Heart left ventricle (tissue), 13 donors: Measurements from ENCODE around the gene CACTIN.

Experiments
- POLR2A ChIP-seq, 2 donors: fragments of 450-650 bp; IDR thresholded peaks; one replicate each; pipeline ENCODE4 v1.6.1; 2017; ENCODE audit warnings: antibody characterized with exemption in 2 of 2, mild to moderate bottlenecking in 2 of 2, moderate library complexity in 2 of 2
- TF ChIP-seq, protein P1 (sequence below), 12 donors: fragments of 200-600 bp; sonication (generic) in 4 of 12; IDR thresholded peaks; one replicate each; pipeline versions ENCODE4 v1.5.0 to v1.8.0; 2018 to 2022; ENCODE audit warnings: antibody characterized with exemption in 12 of 12, mild to moderate bottlenecking in 5 of 12
- donor health status: ischemic (EF 13 %, LVEDD 7.1; RV severe dilation, severe dysfunction).
- donor health status: DM: no; HTN: yes; CAD: no.
- donor health status: DM: no; HTN: no; CAD: no.
- donor health status: ischemic (EF 25% LVEDD 6.9; RV normal size, moderate dysfunction).
- donor health status: ischemic (EF 25% LVEDD 5.7; RV mildly dilated, moderate dysfunction).
- donor health status: ischemic (EF 35%, LVEDD 5.7; RV mildly dilated, moderate dysfunction).
- donor health status: nonischemic (EF 11% LVEDD 7.7; RV severe dilation, severe dysfunction).
- donor health status: DM: yes; HTN: yes; CAD: no.
- donor health status: PGD.
- donor health status: ischemic (EF 29% LVEDD 5.4; RV normal size, mild dysfunction).
- donor health status: nonischemic (EF 23%, LVEDD 6.1; RV moderate dilation, normal function).

DNA sequence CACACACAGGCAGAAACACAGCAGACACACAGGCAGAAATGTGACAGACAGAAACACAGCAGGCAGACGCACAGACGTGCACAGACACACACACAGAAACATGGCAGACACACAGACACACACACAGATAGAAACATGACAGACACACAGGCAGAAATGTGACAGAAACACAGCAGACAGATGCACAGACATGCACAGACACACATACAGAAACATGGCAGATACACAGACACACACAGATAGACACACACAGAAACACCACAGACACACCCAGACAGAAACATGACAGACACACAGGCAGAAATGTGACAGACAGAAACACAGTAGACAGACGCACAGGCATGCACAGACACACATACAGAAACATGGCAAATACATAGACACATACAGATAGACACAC, 21.2 kb downstream of the CACTIN start:
- TF ChIP-seq, protein P1, sequence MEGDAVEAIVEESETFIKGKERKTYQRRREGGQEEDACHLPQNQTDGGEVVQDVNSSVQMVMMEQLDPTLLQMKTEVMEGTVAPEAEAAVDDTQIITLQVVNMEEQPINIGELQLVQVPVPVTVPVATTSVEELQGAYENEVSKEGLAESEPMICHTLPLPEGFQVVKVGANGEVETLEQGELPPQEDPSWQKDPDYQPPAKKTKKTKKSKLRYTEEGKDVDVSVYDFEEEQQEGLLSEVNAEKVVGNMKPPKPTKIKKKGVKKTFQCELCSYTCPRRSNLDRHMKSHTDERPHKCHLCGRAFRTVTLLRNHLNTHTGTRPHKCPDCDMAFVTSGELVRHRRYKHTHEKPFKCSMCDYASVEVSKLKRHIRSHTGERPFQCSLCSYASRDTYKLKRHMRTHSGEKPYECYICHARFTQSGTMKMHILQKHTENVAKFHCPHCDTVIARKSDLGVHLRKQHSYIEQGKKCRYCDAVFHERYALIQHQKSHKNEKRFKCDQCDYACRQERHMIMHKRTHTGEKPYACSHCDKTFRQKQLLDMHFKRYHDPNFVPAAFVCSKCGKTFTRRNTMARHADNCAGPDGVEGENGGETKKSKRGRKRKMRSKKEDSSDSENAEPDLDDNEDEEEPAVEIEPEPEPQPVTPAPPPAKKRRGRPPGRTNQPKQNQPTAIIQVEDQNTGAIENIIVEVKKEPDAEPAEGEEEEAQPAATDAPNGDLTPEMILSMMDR (IDR thresholded peaks at IDR 0.05) = no peak
- TF ChIP-seq POLR2A (IDR thresholded peaks at IDR 0.05) = no peak
